Measurements from ENCODE around the gene ASAH2. TPM values are rescaled to one million over a fixed set of nuclear protein-coding genes. Genes with fewer than 3 reads are reported as not detected.

The ASAH2 gene
- total and polyA plus RNA-seq, 2 experiments from 2014 or later, result 3.8 to 7.9 TPM

DNA sequence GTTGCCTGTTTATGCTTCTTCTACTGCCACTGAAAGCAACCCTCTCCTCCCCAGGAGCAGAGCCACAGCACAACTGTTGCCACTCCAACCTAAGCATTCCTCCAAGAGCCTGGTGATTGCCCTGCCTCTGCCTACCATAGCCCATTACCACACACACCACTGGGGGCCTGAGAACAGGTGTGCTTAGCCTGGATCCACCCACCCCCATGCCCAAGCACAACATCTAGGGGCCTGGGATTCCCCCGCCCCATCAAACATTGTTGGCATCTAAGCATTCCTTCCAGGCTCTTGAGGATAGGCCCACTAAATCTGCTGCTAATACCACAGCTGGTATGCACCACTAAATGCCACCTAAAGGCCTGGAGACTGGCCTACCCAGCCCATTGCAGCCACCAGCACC lies 43.3 kb upstream of the ASAH2 start:
- Histone ChIP-seq H3K36me3 (replicated peaks; ENCODE audit: insufficient read depth, low read depth) (no peaks in the 10 kb centered on the region), H3K4me1 (ENCODE audit: insufficient read depth) (no peaks in the 10 kb centered on the region), H3K9me3 (ENCODE audit: low read depth) (no peaks in the 10 kb centered on the region), H3K27ac (no peak overlapping the region), H3K4me3 (no peak overlapping the region), H3K79me2 (no peaks in the 10 kb centered on the region), H2AFZ (no peak overlapping the region), H3K9me2 (replicated peaks; ENCODE audit: insufficient read depth) (no peaks in the 10 kb centered on the region), H3K4me2 (no peak overlapping the region), H4K20me1 (ENCODE audit: insufficient read depth, poor library complexity, severe bottlenecking) (no peaks in the 10 kb centered on the region), H3K27me3 (no peaks in the 10 kb centered on the region)
- DNase-seq (ENCODE audit: low spot score), result no peak
- TF ChIP-seq, protein P1, sequence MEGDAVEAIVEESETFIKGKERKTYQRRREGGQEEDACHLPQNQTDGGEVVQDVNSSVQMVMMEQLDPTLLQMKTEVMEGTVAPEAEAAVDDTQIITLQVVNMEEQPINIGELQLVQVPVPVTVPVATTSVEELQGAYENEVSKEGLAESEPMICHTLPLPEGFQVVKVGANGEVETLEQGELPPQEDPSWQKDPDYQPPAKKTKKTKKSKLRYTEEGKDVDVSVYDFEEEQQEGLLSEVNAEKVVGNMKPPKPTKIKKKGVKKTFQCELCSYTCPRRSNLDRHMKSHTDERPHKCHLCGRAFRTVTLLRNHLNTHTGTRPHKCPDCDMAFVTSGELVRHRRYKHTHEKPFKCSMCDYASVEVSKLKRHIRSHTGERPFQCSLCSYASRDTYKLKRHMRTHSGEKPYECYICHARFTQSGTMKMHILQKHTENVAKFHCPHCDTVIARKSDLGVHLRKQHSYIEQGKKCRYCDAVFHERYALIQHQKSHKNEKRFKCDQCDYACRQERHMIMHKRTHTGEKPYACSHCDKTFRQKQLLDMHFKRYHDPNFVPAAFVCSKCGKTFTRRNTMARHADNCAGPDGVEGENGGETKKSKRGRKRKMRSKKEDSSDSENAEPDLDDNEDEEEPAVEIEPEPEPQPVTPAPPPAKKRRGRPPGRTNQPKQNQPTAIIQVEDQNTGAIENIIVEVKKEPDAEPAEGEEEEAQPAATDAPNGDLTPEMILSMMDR (IDR thresholded peaks at IDR 0.05; ENCODE audit: poor library complexity), result no peak
- no peak for TF ChIP-seq EZH2 (IDR thresholded peaks at IDR 0.05; ENCODE audit: borderline replicate concordance)
- no peak for TF ChIP-seq EZH2phosphoT487 (IDR thresholded peaks at IDR 0.05; ENCODE audit: low read depth, severe bottlenecking, unreplicated experiment)
- WGBS (ENCODE audit: low lambda C conversion rate, missing lambda C conversion rate), result 91% methylated on average over 1 of the region's 1 CpG

DNA sequence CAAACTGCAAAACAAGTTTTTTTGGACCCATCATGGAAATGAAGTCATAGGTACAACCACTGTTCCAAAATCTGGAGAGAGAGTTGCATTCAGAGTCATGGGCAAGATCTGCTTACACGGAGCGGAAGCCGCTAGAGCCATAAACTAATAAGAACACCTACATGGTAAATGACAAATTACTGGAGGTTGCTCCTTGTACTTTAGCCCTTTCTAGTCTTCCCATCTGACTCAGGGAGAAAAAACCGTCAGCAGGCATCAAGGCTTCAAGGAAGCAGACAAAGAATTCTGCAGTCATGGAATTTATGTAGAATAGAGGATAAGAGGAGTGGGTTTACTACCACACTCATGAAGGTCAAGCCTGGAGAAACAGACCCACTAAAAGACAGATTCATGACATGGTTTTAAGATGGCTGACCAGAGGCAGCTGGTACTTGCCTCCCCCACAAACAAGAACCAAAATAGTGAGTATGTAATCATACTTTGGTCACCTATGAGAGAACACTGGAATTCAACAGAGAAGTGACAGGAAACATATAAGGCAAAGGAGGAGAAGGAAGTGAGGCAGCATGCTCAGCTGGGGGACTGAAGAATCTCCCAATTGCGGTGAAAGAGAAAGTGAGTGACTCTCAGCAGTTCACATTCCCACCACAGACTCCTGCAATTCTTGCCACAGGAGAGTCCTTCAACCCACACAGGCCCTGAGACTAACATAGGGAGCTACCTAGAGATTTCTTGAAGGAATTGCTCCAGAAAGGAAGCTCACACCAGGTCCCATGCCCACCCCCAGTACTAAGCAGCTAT lies 42.4 kb upstream of the ASAH2 start:
- Histone ChIP-seq H3K4me1 (ENCODE audit: insufficient read depth) (no peaks in the 10 kb centered on the region), H2AFZ (no peak overlapping the region), H3K27me3 (no peaks in the 10 kb centered on the region), H3K4me2 (no peak overlapping the region), H3K9me3 (ENCODE audit: low read depth) (no peaks in the 10 kb centered on the region), H3K4me3 (no peak overlapping the region), H3K79me2 (no peaks in the 10 kb centered on the region), H4K20me1 (ENCODE audit: insufficient read depth, poor library complexity, severe bottlenecking) (no peaks in the 10 kb centered on the region), H3K9me2 (replicated peaks; ENCODE audit: insufficient read depth) (no peaks in the 10 kb centered on the region), H3K27ac (peak overlapping the region; percentile 82), H3K36me3 (replicated peaks; ENCODE audit: insufficient read depth, low read depth) (no peaks in the 10 kb centered on the region)
- TF ChIP-seq, protein P1 (IDR thresholded peaks at IDR 0.05; ENCODE audit: poor library complexity), result no peak
- TF ChIP-seq EZH2 (IDR thresholded peaks at IDR 0.05; ENCODE audit: borderline replicate concordance) (no peak), EZH2phosphoT487 (IDR thresholded peaks at IDR 0.05; ENCODE audit: low read depth, severe bottlenecking, unreplicated experiment) (no peak)
- peak; percentile 52 for DNase-seq (ENCODE audit: low spot score)
- 78% methylated on average over 5 of the region's 5 CpGs for WGBS (ENCODE audit: low lambda C conversion rate, missing lambda C conversion rate)

GRCh38 chr10:50291261-50291850 lies 40.0 kb upstream of the ASAH2 start:
- H3K4me1 ChIP-seq (ENCODE audit: insufficient read depth), result no peaks in the 10 kb centered on the region
- no peak overlapping the region for H3K4me2 ChIP-seq
- H3K36me3 ChIP-seq (replicated peaks; ENCODE audit: insufficient read depth, low read depth), result no peaks in the 10 kb centered on the region
- 72% methylated on average over 1 of the region's 1 CpG for WGBS (ENCODE audit: low lambda C conversion rate, missing lambda C conversion rate)
- no peak for DNase-seq (ENCODE audit: low spot score)
- no peaks in the 10 kb centered on the region for H3K79me2 ChIP-seq
- H3K9me3 ChIP-seq (ENCODE audit: low read depth), result no peaks in the 10 kb centered on the region
- H3K9me2 ChIP-seq (replicated peaks; ENCODE audit: insufficient read depth), result no peaks in the 10 kb centered on the region
- TF ChIP-seq EZH2 (IDR thresholded peaks at IDR 0.05; ENCODE audit: borderline replicate concordance) (no peak), EZH2phosphoT487 (IDR thresholded peaks at IDR 0.05; ENCODE audit: low read depth, severe bottlenecking, unreplicated experiment) (no peak)
- TF ChIP-seq, protein P1 (IDR thresholded peaks at IDR 0.05; ENCODE audit: poor library complexity), result peak; percentile 7
- H2AFZ ChIP-seq, result no peak overlapping the region
- no peaks in the 10 kb centered on the region for H4K20me1 ChIP-seq (ENCODE audit: insufficient read depth, poor library complexity, severe bottlenecking)
- no peak overlapping the region for H3K4me3 ChIP-seq
- H3K27ac ChIP-seq, result no peak overlapping the region
- no peaks in the 10 kb centered on the region for H3K27me3 ChIP-seq

Data from hepatocyte (in vitro differentiated cells).